Measurements from ENCODE around the gene PAK5. TPM values are rescaled to one million over a fixed set of nuclear protein-coding genes. Genes with fewer than 3 reads are reported as not detected.

Gene PAK5
- total RNA-seq, 1 experiment from 2014 or later: not detected

DNA sequence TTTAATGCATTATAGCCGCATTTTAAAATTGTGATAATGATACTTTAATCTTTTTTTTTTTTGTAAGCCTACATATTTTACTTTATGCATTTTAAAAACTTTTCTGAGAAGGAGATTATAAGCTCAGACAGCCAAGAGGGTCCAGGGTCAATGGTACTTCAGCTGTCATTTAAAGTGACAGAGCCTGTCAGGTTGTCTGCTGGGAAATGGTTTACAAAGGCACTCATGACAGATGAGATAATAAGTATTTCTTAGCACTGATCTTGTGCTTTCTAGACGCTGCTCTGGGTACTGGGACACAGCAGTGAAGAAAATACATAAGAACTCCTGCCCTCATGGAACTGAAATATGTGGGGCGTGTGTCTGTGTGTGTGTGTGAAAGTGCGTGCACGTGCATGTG, 304.9 kb downstream of the PAK5 start:
- CTCF ChIA-PET: no interaction called here
- RAD21 ChIA-PET (ENCODE audit: low non-redundant PET in 1 of 2, low total read pairs in 2 of 2, uncharacterized antibody in 2 of 2, unreplicated experiment in 2 of 2): no interaction called here

More for the DNA sequence above, 304.9 kb downstream of the PAK5 start:
- H3K36me3 ChIP-seq (ENCODE audit: control insufficient read depth in 1 of 2, insufficient read depth in 2 of 2, low read length in 2 of 2): no peaks in the 10 kb centered on the region
- H3K27me3 ChIP-seq (ENCODE audit: insufficient read depth, low read length): 0 out of 2 replicates have a peak, but pooled peaks cover 21% of the 10 kb centered on the region
- ATAC-seq (no peak), DNase-seq (ENCODE audit: low read depth, low spot score) (no peak)
- no peak overlapping the region for H3K9ac ChIP-seq (ENCODE audit: low read length)
- H3K9me3 ChIP-seq (ENCODE audit: control insufficient read depth in 1 of 2, insufficient read depth in 1 of 2, low read depth in 1 of 2, low read length in 2 of 2): no peaks in the 10 kb centered on the region
- no peaks in the 10 kb centered on the region for H3K9me2 ChIP-seq (ENCODE audit: insufficient read depth)
- no peaks in the 10 kb centered on the region for H3K79me2 ChIP-seq (ENCODE audit: insufficient read depth, low read length)
- no peaks in the 10 kb centered on the region for H4K20me1 ChIP-seq (ENCODE audit: insufficient read depth)
- POLR2A ChIA-PET: no interaction called here
- no peak for TF ChIP-seq ZFX (IDR thresholded peaks at IDR 0.05)
- no peak for TF ChIP-seq CEBPB (IDR thresholded peaks at IDR 0.05; ENCODE audit: low read depth)
- TF ChIP-seq SIN3A (IDR thresholded peaks at IDR 0.05; ENCODE audit: low read depth): no peak
- TF ChIP-seq TCF7L2 (IDR thresholded peaks at IDR 0.05; ENCODE audit: borderline replicate concordance, extremely low read depth, insufficient read depth, insufficient read length): no peak
- TF ChIP-seq CBX3 (IDR thresholded peaks at IDR 0.05; ENCODE audit: low read depth): no peak
- TF ChIP-seq, protein P1, sequence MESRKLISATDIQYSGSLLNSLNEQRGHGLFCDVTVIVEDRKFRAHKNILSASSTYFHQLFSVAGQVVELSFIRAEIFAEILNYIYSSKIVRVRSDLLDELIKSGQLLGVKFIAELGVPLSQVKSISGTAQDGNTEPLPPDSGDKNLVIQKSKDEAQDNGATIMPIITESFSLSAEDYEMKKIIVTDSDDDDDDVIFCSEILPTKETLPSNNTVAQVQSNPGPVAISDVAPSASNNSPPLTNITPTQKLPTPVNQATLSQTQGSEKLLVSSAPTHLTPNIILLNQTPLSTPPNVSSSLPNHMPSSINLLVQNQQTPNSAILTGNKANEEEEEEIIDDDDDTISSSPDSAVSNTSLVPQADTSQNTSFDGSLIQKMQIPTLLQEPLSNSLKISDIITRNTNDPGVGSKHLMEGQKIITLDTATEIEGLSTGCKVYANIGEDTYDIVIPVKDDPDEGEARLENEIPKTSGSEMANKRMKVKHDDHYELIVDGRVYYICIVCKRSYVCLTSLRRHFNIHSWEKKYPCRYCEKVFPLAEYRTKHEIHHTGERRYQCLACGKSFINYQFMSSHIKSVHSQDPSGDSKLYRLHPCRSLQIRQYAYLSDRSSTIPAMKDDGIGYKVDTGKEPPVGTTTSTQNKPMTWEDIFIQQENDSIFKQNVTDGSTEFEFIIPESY (IDR thresholded peaks at IDR 0.05; ENCODE audit: extremely low read depth, insufficient replicate concordance, low read length): no peak
- TF ChIP-seq SRF (IDR thresholded peaks at IDR 0.05; ENCODE audit: low read depth): no peak
- no peak for TF ChIP-seq JUND (IDR thresholded peaks at IDR 0.05)
- TF ChIP-seq POLR2AphosphoS5 (IDR thresholded peaks at IDR 0.05; ENCODE audit: low read depth, low read length): no peak
- TF ChIP-seq ELF1 (IDR thresholded peaks at IDR 0.05; ENCODE audit: borderline replicate concordance, low read depth): no peak
- intact Hi-C loops (cut with micrococcal nuclease): no loop called here
- H3K4me2 ChIP-seq (ENCODE audit: low read length): no peak overlapping the region
- no peaks in the 10 kb centered on the region for H3K4me1 ChIP-seq (ENCODE audit: control insufficient read depth in 1 of 2, insufficient read depth in 2 of 2, low read length in 2 of 2)
- H3K4me3 ChIP-seq (replicated peaks in 1 of 2; ENCODE audit: low read depth in 1 of 2, low read length in 2 of 2): no peak overlapping the region
- H2AFZ ChIP-seq (ENCODE audit: low read depth, low read length, poor library complexity, severe bottlenecking): no peak overlapping the region
- H3K27ac ChIP-seq (ENCODE audit: low read depth, low read length): no peak overlapping the region
- BruUV-seq (replicated peaks): no TSS peak
